Mesodermal cell (in vitro differentiated cells): ENCODE measurements around the gene TCHHL1. TPM values are rescaled to one million over a fixed set of nuclear protein-coding genes. Genes with fewer than 3 reads are reported as not detected.

ENCODE experiments used
- H3K27ac ChIP-seq: 2 replicates; pipeline ENCODE4 v1.7.0; 2013; ENCODE audit warnings: mild to moderate bottlenecking, low read depth, low read length, moderate library complexity; ENCODE audit not compliant: severe bottlenecking
- H3K36me3 ChIP-seq: 2 replicates; pipeline ENCODE4 v1.7.1; 2013; ENCODE audit warnings: mild to moderate bottlenecking, low read length, moderate library complexity; ENCODE audit not compliant: control insufficient read depth, insufficient read depth
- H3K4me1 ChIP-seq: one replicate; pipeline ENCODE4 v1.7.1; 2013; ENCODE audit warnings: mild to moderate bottlenecking, low read length; ENCODE audit not compliant: insufficient read depth, control insufficient read depth, poor library complexity, severe bottlenecking
- H3K4me3 ChIP-seq: 2 replicates; pipeline ENCODE4 v1.7.0; 2013; ENCODE audit warnings: low read length, control low read depth, mild to moderate bottlenecking; ENCODE audit not compliant: insufficient read depth, poor library complexity, severe bottlenecking; ENCODE audit errors: extremely low read depth
- H3K9me3 ChIP-seq: 2 replicates; pipeline ENCODE4 v1.7.1; 2013; ENCODE audit warnings: mild to moderate bottlenecking, low read length, moderate library complexity; ENCODE audit not compliant: control insufficient read depth
- WGBS, 2 experiments: methylation state at CpG; one replicate each; pipeline ENCODE4 v1.1.5; 2013; ENCODE audit warnings: missing lambda C conversion rate in 2 of 2; ENCODE audit not compliant: insufficient coverage in 2 of 2; 5-methylcytosine and 5-hydroxymethylcytosine counted together
- polyA plus RNA-seq, 2 experiments: library from polyadenylated mRNA; stranded (reverse); fragments of 50-300 nt; gene quantifications; one replicate each; pipeline ENCODE4 v1.2.3, GENCODE V29; 2013

TCHHL1 gene
- not detected for polyA plus RNA-seq (2013, experiment 1 of 2)
- polyA plus RNA-seq (2013, experiment 2 of 2): not detected

DNA sequence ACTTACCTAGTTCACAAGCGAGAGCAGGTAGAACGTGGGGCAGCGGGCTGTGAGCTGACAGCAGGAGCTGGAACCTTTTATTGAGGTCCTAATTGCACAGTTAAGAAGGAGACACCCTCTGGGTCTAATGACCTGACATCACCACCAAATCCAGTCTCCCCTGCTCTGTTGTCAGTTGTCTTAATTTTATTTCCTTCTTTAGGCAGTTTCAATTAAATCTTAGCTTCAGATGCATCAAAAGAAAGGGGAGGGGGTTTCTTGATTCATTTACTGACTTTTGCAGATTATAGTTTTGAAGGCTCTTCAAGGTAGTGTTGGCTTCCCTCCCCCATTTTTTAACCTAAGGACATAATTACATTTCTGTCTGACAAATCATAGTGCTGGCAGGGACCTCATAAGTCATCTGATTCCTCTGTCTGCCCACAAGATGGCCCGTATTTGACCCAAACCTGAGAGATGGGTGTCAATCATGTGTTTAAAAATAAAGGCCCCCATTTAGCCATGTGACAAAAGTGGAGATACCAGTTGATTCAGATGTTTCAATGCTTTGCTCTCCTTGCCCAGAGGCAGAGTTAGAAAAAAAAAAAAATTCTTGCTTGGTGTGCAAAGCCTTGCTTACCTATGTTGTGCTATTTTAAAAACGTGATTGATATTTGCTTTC, at the start of gene TCHHL1:
TCHHL1 (minus strand) TSS at position 51 of the 661 bp plus-strand sequence. CDS start 921 bp downstream, outside the sequence.
- no peak within 1 kb of the TSS for H3K27ac ChIP-seq
- no peaks in the 10 kb centered on the region for H3K9me3 ChIP-seq
- no peaks in the 10 kb centered on the region for H3K36me3 ChIP-seq
- 66 to 67% methylated on average over 4 of the region's 5 CpGs for WGBS, 2 experiments
- no peaks in the 10 kb centered on the region for H3K4me1 ChIP-seq
- H3K4me3 ChIP-seq: no peak within 1 kb of the TSS

GRCh38 chr1:152137215-152137614, 48.4 kb upstream of the TCHHL1 start:
- no peaks in the 10 kb centered on the region for H3K36me3 ChIP-seq
- H3K9me3 ChIP-seq: no peaks in the 10 kb centered on the region
- H3K4me3 ChIP-seq: no peak overlapping the region

GRCh38 chr1:152130186-152130585, 41.3 kb upstream of the TCHHL1 start:
- no peaks in the 10 kb centered on the region for H3K4me1 ChIP-seq
- no peak overlapping the region for H3K4me3 ChIP-seq
- no peak overlapping the region for H3K27ac ChIP-seq
- H3K36me3 ChIP-seq: no peaks in the 10 kb centered on the region
- H3K9me3 ChIP-seq: no peaks in the 10 kb centered on the region

More at GRCh38 chr1:152137215-152137614, 48.4 kb upstream of the TCHHL1 start:
- H3K4me1 ChIP-seq: no peaks in the 10 kb centered on the region
- H3K27ac ChIP-seq: no peak overlapping the region

GRCh38 chr1:152127673-152128072, 38.8 kb upstream of the TCHHL1 start:
- no peaks in the 10 kb centered on the region for H3K4me1 ChIP-seq
- no peaks in the 10 kb centered on the region for H3K36me3 ChIP-seq
- H3K4me3 ChIP-seq: no peak overlapping the region
- H3K9me3 ChIP-seq: no peaks in the 10 kb centered on the region
- H3K27ac ChIP-seq: no peak overlapping the region

DNA sequence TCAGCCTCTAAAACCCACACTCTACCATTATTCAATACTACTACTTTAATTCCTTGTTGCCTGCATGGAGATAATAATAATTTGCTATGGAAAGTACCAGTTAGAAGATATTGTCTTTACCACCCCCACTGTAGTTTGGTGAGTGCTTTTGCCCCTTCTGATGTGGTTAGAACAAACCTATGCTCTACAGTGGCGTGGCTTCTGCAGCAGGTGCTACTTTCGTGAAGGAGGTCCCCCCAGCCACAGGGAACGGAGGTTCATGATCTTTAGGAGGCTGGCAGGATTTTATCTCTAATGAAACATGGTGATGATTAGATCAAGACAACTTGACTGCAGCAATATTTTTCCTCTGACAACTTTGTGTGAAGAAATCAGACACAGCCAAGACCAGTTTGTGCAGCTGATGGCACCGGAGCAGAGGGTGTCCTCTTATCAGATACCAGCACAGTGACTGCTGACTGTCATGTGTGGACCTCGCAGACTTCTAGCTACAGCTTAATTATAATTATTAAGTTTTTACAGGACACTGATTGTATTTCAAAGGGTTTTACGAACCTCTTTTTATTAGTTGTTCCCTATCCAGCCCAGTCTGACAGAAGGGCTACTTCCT, 37.1 kb upstream of the TCHHL1 start:
- Histone ChIP-seq H3K36me3 (no peaks in the 10 kb centered on the region), H3K27ac (no peak overlapping the region), H3K4me1 (no peaks in the 10 kb centered on the region), H3K9me3 (no peaks in the 10 kb centered on the region), H3K4me3 (no peak overlapping the region)
- 44 to 78% methylated on average over 3 of the region's 6 CpGs for WGBS, 2 experiments

DNA sequence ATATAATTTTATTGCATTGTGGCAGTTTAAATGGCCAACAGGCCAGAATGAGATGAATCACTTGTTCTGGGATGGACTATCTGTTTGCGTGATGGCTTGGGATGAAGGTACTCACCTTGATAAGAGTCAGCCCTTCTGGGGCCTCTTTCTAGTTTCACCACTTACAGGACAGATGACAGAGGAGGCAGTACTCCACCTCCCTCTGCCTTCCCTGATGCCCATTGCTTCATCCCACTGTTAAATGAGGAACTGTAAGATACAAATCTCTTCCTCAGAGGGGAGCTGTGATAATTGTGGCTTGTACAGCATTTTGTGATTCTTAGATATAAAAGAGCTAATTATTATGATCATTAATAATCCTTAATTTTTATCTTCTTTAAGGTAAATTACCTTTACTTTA, 30.1 kb upstream of the TCHHL1 start:
- Histone ChIP-seq H3K27ac (no peak overlapping the region), H3K4me3 (no peak overlapping the region), H3K9me3 (no peaks in the 10 kb centered on the region), H3K4me1 (no peaks in the 10 kb centered on the region), H3K36me3 (no peaks in the 10 kb centered on the region)
- 83% methylated on average over 1 of the region's 1 CpG; no CpG with 5 or more reads in 1 of the 2 experiments for WGBS, 2 experiments

DNA sequence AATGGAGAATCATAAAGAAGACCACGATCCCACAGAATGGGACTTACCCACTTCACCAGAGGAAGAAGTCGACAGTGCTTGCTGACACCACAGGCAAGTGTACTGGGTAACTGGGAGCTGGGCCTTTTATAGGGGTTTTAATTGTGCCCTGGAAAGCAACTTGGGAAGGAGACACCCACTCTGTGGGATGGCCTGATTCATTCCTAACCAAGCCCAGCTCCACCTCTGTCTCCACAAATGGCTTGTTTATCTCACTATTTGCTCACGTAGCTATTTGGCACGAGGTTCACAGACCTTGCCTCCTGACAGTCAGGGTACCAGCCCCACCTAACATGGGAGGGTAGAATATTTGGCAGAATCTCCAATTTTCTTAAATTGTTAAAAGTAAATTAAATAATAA, 26.5 kb upstream of the TCHHL1 start, which contains the start of gene TCHH:
TCHH (minus strand) TSS at position 101 of the 400 bp plus-strand sequence. CDS start 1,364 bp downstream, outside the sequence.
- no peak within 1 kb of the TSS for H3K27ac ChIP-seq
- no peaks in the 10 kb centered on the region for H3K4me1 ChIP-seq
- no peak within 1 kb of the TSS for H3K4me3 ChIP-seq
- H3K36me3 ChIP-seq: no peaks in the 10 kb centered on the region
- WGBS, 2 experiments: 83% methylated on average over 1 of the region's 4 CpGs; no CpG with 5 or more reads in 1 of the 2 experiments
- H3K9me3 ChIP-seq: no peaks in the 10 kb centered on the region

GRCh38 chr1:152112885-152113432, 24.1 kb upstream of the TCHHL1 start:
- WGBS, 2 experiments: 50 to 52% methylated on average over 4 to 11 of the region's 13 CpGs
- Histone ChIP-seq H3K4me3 (no peak overlapping the region), H3K9me3 (peaks cover 17% of the 10 kb centered on the region), H3K27ac (no peak overlapping the region), H3K36me3 (no peaks in the 10 kb centered on the region), H3K4me1 (no peaks in the 10 kb centered on the region)

DNA sequence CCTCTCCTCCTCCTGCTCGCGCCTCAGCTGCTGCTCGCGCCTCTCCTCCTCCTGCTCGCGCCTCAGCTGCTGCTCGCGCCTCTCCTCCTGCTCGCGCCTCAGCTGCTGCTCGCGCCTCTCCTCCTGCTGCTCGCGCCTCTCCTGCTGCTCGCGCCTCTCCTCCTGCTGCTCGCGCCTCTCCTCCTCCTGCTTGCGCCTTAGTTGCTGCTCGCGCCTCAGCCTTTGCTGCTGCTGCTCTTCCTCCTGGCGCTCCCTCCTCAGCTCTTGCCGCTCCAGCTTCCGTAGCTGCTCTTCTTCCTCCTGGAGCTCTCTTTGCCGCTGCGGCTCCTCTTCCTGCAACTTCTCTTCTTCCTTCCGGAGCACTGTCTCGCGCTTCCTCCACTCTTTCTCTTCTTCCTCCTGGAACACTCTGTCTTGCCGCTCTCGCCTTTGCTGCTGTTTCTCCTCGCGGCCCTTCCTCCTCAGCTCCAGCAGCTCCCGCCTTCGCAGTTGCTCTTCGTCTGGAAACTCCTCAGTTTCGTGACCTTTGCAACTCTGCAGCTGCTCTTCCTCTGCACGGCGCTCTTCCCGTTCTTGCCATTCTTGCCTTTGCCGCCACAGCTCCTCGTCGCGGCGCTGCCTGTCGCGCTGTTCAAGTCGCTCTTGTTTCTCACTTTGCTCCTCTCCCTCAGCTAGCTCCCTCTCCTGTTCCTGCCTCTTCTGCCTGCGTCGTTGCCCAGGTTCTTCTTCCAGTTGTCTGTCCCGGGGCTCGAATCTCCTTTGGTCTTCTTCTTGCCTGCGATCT, 23.4 kb upstream of the TCHHL1 start:
- Histone ChIP-seq H3K4me3 (peak overlapping the region; percentile 34), H3K36me3 (no peaks in the 10 kb centered on the region), H3K27ac (no peak overlapping the region), H3K9me3 (peaks cover 24% of the 10 kb centered on the region), H3K4me1 (no peaks in the 10 kb centered on the region)
- 16 to 18% methylated on average over 52 to 53 of the region's 53 CpGs for WGBS, 2 experiments

DNA sequence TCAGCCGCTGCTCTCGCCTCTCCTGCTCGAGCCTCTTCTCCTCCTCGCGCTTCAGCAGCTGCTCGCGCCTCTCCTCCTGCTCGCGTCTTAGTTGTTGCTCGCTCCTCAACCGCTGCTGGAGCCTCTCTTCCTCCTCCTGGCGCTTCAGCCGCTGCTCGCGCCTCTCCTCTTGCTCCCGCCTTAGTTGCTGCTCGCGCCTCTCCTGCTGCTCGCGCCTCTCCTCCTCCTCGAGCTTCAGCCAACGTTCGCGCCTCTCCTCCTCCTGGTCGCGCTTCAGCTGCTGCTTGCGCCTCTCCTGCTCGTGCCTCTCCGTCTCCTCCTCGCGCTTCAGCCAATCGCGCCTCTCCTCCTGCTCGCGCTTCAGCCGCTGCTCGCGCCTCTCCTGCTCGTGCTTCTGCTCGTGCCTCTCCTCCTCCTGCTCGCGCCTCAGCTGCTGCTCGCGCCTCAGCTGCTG, 22.7 kb upstream of the TCHHL1 start:
- H3K9me3 ChIP-seq: peaks cover 26% of the 10 kb centered on the region
- no peak overlapping the region for H3K27ac ChIP-seq
- no peaks in the 10 kb centered on the region for H3K36me3 ChIP-seq
- WGBS, 2 experiments: 8 to 11% methylated on average over 41 of the region's 44 CpGs
- peak overlapping the region; percentile 34 for H3K4me3 ChIP-seq
- no peaks in the 10 kb centered on the region for H3K4me1 ChIP-seq
